Transverse colon (tissue), 4 donors: Measurements from ENCODE around the gene APOF. TPM values are rescaled to one million over a fixed set of nuclear protein-coding genes. Genes with fewer than 3 reads are reported as not detected.

Experiments
- DNase-seq: peaks from one replicate; pipeline ENCODE4 v3.0.0-alpha.2; 2019
- H3K27ac ChIP-seq, 4 donors: fragments of 200-600 bp; sonication (generic); 2 replicates each; pipeline ENCODE4 v1.5.1; 2016 to 2018; ENCODE audit warnings: inconsistent platforms in 4 of 4
- H3K27me3 ChIP-seq: fragments of 200-600 bp; sonication (generic); 2 replicates; pipeline ENCODE4 v1.5.1; 2017; ENCODE audit warnings: inconsistent platforms
- H3K36me3 ChIP-seq, 4 donors: fragments of 200-600 bp; sonication (generic); 2 replicates each; pipeline ENCODE4 v1.5.1; 2017 to 2019; ENCODE audit warnings: inconsistent platforms in 4 of 4
- H3K4me1 ChIP-seq, 4 donors: fragments of 200-600 bp; sonication (generic); 2 replicates each; pipeline ENCODE4 v1.5.1; 2017 to 2020; ENCODE audit warnings: inconsistent platforms in 4 of 4
- H3K4me3 ChIP-seq, 4 donors: fragments of 200-600 bp; sonication (generic); 1 replicate in 1 of 4; 2 replicates in 3 of 4; pipeline versions ENCODE4 v1.5.1 to v1.6.1; 2017 to 2019; ENCODE audit warnings: inconsistent platforms in 4 of 4
- H3K9me3 ChIP-seq, 2 donors: fragments of 200-600 bp; sonication (generic); 2 replicates each; pipeline ENCODE4 v1.5.1; 2017 to 2019; ENCODE audit warnings: inconsistent platforms in 2 of 2
- CTCF ChIP-seq, 5 experiments: fragments of 200-600 bp in 3 of 5; fragments of 450-650 bp in 2 of 5; sonication (generic) in 3 of 5; IDR thresholded peaks; 1 replicate in 2 of 5; 2 replicates in 3 of 5; pipeline ENCODE4 v1.5.1; 2016 to 2017; ENCODE audit warnings: antibody characterized with exemption in 5 of 5, inconsistent platforms in 3 of 5, mild to moderate bottlenecking in 2 of 5, moderate library complexity in 1 of 5
- EP300 ChIP-seq: sonication (generic); formaldehyde crosslinking; IDR thresholded peaks from one replicate; pipeline ENCODE4 v1.6.1; 2017; ENCODE audit warnings: antibody characterized with exemption, low read depth
- POLR2A ChIP-seq: fragments of 450-650 bp; IDR thresholded peaks from one replicate; pipeline ENCODE4 v1.6.1; 2016; ENCODE audit warnings: antibody characterized with exemption, mild to moderate bottlenecking, moderate library complexity
- POLR2AphosphoS5 ChIP-seq, 3 donors: sonication (generic); formaldehyde crosslinking; IDR thresholded peaks; one replicate each; pipeline ENCODE4 v1.6.1; 2016; ENCODE audit warnings: antibody characterized with exemption in 3 of 3
- WGBS, 2 donors: methylation state at CpG; one replicate each; pipeline ENCODE4 v1.1.5; 2018; ENCODE audit warnings: low coverage in 1 of 2; 5-methylcytosine and 5-hydroxymethylcytosine counted together
- in situ Hi-C, 4 donors: fragments of 200-750 bp; cut with MboI; loops; one replicate each; pipeline versions ENCODE4 v1.15.0 to v1.15.1; 2017; ENCODE audit warnings: low sequenced_read_pairs in 3 of 4, low pct_ligation_motif_present in 1 of 4, low pct_unique_long_range_greater_than_20kb in 1 of 4
- intact Hi-C: fragments of 100-400 bp; cut with DNase I; formaldehyde crosslinking; loops from one replicate; pipeline ENCODE4 v1.15.1; 2023; ENCODE audit warnings: low total_unique reads
- total RNA-seq, 4 donors: library from RNA; depleted of rRNA; stranded (reverse); fragments of >200 nt; gene quantifications; one replicate each; pipeline ENCODE4 v1.1.0, GENCODE V29; 2016

The APOF gene
- total RNA-seq, 4 donors from 2014 or later: not detected

- Histone ChIP-seq H3K27ac (no peak overlapping the region), H3K36me3 (no peaks in the 10 kb centered on the region), H3K27me3 (no peaks in the 10 kb centered on the region), H3K9me3 (no peaks in the 10 kb centered on the region), H3K4me3 (no peak overlapping the region), H3K4me1 (no peaks in the 10 kb centered on the region)
- in situ Hi-C loops: no loop called here
- no peak for DNase-seq
- 89 to 92% methylated on average over 16 of the region's 16 CpGs for WGBS, 2 donors
- TF ChIP-seq CTCF (IDR thresholded peaks at IDR 0.05): no peak
- TF ChIP-seq EP300: no peak
- no peak for TF ChIP-seq POLR2A
- no peak for TF ChIP-seq POLR2AphosphoS5 (IDR thresholded peaks at IDR 0.05)
- intact Hi-C loops: no loop called here
These were observed 20.0 kb upstream of the APOF start for GRCh38 chr12:56382611-56383010.

- DNase-seq: no peak
- Histone ChIP-seq H3K36me3 (no peaks in the 10 kb centered on the region), H3K9me3 (no peaks in the 10 kb centered on the region), H3K4me3 (no peak overlapping the region), H3K27me3 (no peaks in the 10 kb centered on the region), H3K4me1 (no peaks in the 10 kb centered on the region), H3K27ac (no peak overlapping the region)
- in situ Hi-C loops (no loop called here), intact Hi-C loops (no loop called here)
- 45 to 50% methylated on average over 1 of the region's 1 CpG for WGBS, 2 donors
- TF ChIP-seq POLR2A (no peak), POLR2AphosphoS5 (IDR thresholded peaks at IDR 0.05) (no peak), EP300 (no peak), CTCF (IDR thresholded peaks at IDR 0.05) (no peak)
These were observed 15.3 kb upstream of the APOF start for GRCh38 chr12:56377989-56378316.

- Histone ChIP-seq H3K27me3 (no peaks in the 10 kb centered on the region), H3K27ac (no peak overlapping the region), H3K36me3 (no peaks in the 10 kb centered on the region), H3K9me3 (no peaks in the 10 kb centered on the region), H3K4me3 (no peak overlapping the region), H3K4me1 (no peaks in the 10 kb centered on the region)
- TF ChIP-seq POLR2A (no peak), POLR2AphosphoS5 (IDR thresholded peaks at IDR 0.05) (no peak), EP300 (no peak), CTCF (IDR thresholded peaks at IDR 0.05) (no peak)
- WGBS, 2 donors: 78 to 86% methylated on average over 3 to 4 of the region's 4 CpGs
- DNase-seq: no peak
- intact Hi-C loops (no loop called here), in situ Hi-C loops (no loop called here)
These were observed 14.8 kb upstream of the APOF start for GRCh38 chr12:56377310-56377988.

- Histone ChIP-seq H3K27me3 (no peaks in the 10 kb centered on the region), H3K4me1 (no peaks in the 10 kb centered on the region), H3K27ac (no peak overlapping the region), H3K36me3 (no peaks in the 10 kb centered on the region), H3K9me3 (no peaks in the 10 kb centered on the region), H3K4me3 (no peak overlapping the region)
- in situ Hi-C loops: no loop called here
- intact Hi-C loops: no loop called here
- no peak for DNase-seq
- TF ChIP-seq EP300 (no peak), CTCF (IDR thresholded peaks at IDR 0.05) (no peak), POLR2A (no peak), POLR2AphosphoS5 (IDR thresholded peaks at IDR 0.05) (no peak)
- 68 to 74% methylated on average over 10 to 11 of the region's 11 CpGs for WGBS, 2 donors
These were observed 13.2 kb upstream of the APOF start for GRCh38 chr12:56375598-56376434.
